ENCODE results near the gene CKAP2L. TPM values are rescaled to one million over a fixed set of nuclear protein-coding genes. Genes with fewer than 3 reads are reported as not detected.

Gene CKAP2L
- total and polyA plus RNA-seq, 8 donors: 1.1 to 4.4 (median 1.3) TPM

DNA sequence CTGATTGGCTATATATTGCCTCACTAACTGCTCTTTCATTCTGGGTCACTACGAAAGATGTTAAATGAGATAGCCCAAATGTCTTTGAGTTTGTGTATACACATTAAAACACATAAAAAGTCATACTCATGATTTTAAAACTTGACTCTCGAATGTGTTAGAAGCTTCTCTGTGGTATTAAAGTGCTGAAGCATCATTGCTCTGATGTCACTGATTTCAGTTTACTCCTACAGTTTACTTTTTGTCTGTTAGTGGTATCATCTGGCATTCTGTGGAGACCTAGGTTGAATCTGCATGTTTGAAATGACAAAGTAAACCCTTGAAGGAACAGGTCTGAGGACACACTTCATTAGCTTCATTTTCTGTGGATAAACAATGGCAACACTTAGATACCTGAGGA, 32.9 kb downstream of the CKAP2L start:
- H3K4me3 ChIP-seq: no peak overlapping the region
- intact Hi-C loops (cut with DNase I; ENCODE audit: low total_unique reads): no loop called here
- no peaks in the 10 kb centered on the region for H3K9me3 ChIP-seq
- TF ChIP-seq CTCF (IDR thresholded peaks at IDR 0.05) (no peak), POLR2AphosphoS5 (IDR thresholded peaks at IDR 0.05) (no peak), POLR2A (IDR thresholded peaks at IDR 0.05) (no peak), EP300 (IDR thresholded peaks at IDR 0.05) (no peak)
- H3K36me3 ChIP-seq: no peaks in the 10 kb centered on the region
- 83 to 90% (median 87%) methylated on average over 2 of the region's 2 CpGs for WGBS, 5 donors
- H3K27me3 ChIP-seq: peaks cover 0 to 4% (median 0%) of the 10 kb centered on the region in 3 donors
- no peak for DNase-seq
- H3K27ac ChIP-seq: no peak overlapping the region
- peaks cover 0 to 11% (median 3%) of the 10 kb centered on the region in 4 donors for H3K4me1 ChIP-seq

- H3K27me3 ChIP-seq: peaks cover 0 to 4% (median 0%) of the 10 kb centered on the region in 3 donors
- no peak overlapping the region for H3K27ac ChIP-seq
- no peaks in the 10 kb centered on the region for H3K36me3 ChIP-seq
- H3K4me1 ChIP-seq: peaks cover 0 to 13% (median 4%) of the 10 kb centered on the region in 4 donors
- no peak for DNase-seq
- H3K9me3 ChIP-seq: no peaks in the 10 kb centered on the region
- no peak for TF ChIP-seq POLR2AphosphoS5 (IDR thresholded peaks at IDR 0.05)
- no peak for TF ChIP-seq CTCF (IDR thresholded peaks at IDR 0.05)
- no peak for TF ChIP-seq POLR2A (IDR thresholded peaks at IDR 0.05)
- TF ChIP-seq EP300 (IDR thresholded peaks at IDR 0.05): no peak
- WGBS, 5 donors: 82 to 91% (median 84%) methylated on average over 5 of the region's 5 CpGs
- no peak overlapping the region for H3K4me3 ChIP-seq
- intact Hi-C loops (cut with DNase I; ENCODE audit: low total_unique reads): no loop called here
These were observed 33.6 kb downstream of the CKAP2L start for GRCh38 chr2:112730791-112731190.

DNA sequence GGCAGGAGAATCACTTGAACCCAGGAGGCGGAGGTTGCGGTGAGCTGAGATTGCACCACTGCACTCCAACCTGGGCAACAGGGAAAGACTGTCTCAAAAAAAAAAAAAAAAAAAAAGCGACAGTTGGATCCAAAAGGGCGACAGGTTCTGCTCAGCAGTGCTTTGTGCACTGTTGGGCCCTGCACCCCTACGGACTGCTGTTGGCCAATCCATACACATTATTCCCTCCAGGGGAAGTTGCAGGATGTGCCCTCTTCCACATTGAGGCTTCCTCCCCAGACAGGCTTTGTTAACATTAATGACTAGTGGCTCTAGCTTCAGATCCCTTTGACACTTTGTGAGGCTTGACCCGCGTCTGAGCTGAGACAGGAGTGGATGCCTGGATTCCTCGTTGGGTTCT, 34.2 kb downstream of the CKAP2L start:
- 83 to 90% (median 84%) methylated on average over 7 to 8 of the region's 8 CpGs for WGBS, 5 donors
- H3K27ac ChIP-seq: no peak overlapping the region
- H3K36me3 ChIP-seq: no peaks in the 10 kb centered on the region
- TF ChIP-seq CTCF (IDR thresholded peaks at IDR 0.05) (no peak), POLR2AphosphoS5 (IDR thresholded peaks at IDR 0.05) (no peak), POLR2A (IDR thresholded peaks at IDR 0.05) (no peak), EP300 (IDR thresholded peaks at IDR 0.05) (no peak)
- H3K4me3 ChIP-seq: no peak overlapping the region
- intact Hi-C loops (cut with DNase I; ENCODE audit: low total_unique reads): no loop called here
- peaks cover 0 to 13% (median 4%) of the 10 kb centered on the region in 4 donors for H3K4me1 ChIP-seq
- DNase-seq: no peak
- peaks cover 0 to 4% (median 0%) of the 10 kb centered on the region in 3 donors for H3K27me3 ChIP-seq
- no peaks in the 10 kb centered on the region for H3K9me3 ChIP-seq

DNA sequence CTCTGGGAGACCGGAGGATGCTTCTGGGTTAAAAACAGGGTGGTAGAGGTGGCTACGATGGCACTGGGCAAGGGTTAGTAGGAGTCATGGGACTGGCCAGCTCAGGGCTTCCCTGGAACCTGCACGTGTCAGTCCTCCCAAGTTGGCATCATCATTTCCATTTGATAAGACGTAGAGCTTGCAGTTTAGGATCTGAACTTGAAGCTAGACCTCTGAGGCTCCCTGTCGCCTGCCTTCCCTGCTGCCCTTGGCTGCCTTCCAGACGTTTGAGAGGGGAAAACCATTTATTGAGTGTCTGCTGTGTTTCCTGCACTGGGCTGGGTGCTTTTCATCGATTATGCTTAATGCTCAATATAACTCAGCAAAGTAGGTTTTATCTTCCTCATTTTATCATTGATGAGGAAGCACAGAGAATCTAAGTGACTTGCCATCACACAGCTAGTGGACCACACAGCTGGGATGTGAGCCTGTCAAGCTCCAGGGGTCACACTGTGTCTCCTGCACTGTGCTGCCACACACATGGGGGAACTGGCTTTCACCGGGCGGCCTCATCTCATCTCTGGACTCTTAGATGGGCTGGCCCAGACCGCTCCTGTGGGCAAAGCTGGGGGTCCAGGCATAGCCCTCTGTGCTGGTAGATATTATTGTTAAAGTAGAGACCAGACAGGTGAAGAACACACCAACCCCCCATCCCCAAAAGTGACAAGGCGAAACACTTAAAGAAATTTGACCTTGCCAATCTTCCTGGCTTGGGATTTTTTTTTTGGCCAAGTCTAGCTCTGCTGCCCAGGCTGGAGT, 35.8 kb downstream of the CKAP2L start:
- no peak for DNase-seq
- Histone ChIP-seq H3K36me3 (no peaks in the 10 kb centered on the region), H3K4me1 (peaks cover 0 to 9% (median 4%) of the 10 kb centered on the region in 4 donors), H3K27me3 (peaks cover 0 to 4% (median 0%) of the 10 kb centered on the region in 3 donors), H3K9me3 (no peaks in the 10 kb centered on the region), H3K27ac (no peak overlapping the region), H3K4me3 (no peak overlapping the region)
- TF ChIP-seq POLR2AphosphoS5 (IDR thresholded peaks at IDR 0.05) (no peak), POLR2A (IDR thresholded peaks at IDR 0.05) (no peak), CTCF (IDR thresholded peaks at IDR 0.05) (no peak), EP300 (IDR thresholded peaks at IDR 0.05) (no peak)
- 49 to 63% (median 53%) methylated on average over 9 to 11 of the region's 11 CpGs for WGBS, 5 donors
- intact Hi-C loops (cut with DNase I; ENCODE audit: low total_unique reads): loop anchor here (5.0 kb wide), 1 partner anchor 101 kb away; no protein-coding TSS in a partner anchor
